ENCODE measurements around the gene NOVA1. TPM values are rescaled to one million over a fixed set of nuclear protein-coding genes. Genes with fewer than 3 reads are reported as not detected.

The NOVA1 gene
- total RNA-seq, 1 donor from 2014 or later: 35.1 TPM

DNA sequence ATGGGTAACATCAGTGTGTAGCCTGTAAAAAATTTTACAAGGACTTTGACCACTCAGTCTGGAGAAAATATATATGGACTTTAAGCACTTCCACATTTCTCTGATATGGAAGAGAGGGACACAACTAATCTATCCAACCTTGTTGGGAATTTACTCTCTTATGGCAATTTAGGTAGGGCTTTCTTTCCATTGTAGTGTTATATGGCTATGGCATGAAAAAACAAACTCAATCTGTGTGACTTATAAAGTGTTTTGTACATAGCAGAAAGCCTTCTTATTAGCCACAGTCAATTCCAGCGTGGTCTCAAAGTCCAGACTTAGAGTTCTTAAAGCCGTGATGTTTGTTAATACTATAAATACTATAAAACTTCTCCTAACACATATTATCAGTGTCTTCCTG is 98.3 kb downstream of the NOVA1 start:
- Histone ChIP-seq H3K27me3 (no peaks in the 10 kb centered on the region), H3K36me3 (no peaks in the 10 kb centered on the region), H3K4me3 (no peak overlapping the region), H3K27ac (no peak overlapping the region), H3K9me3 (no peaks in the 10 kb centered on the region), H3K4me1 (no peaks in the 10 kb centered on the region)
- intact Hi-C loops (cut with DNase I): no loop called here
- TF ChIP-seq, protein P1, sequence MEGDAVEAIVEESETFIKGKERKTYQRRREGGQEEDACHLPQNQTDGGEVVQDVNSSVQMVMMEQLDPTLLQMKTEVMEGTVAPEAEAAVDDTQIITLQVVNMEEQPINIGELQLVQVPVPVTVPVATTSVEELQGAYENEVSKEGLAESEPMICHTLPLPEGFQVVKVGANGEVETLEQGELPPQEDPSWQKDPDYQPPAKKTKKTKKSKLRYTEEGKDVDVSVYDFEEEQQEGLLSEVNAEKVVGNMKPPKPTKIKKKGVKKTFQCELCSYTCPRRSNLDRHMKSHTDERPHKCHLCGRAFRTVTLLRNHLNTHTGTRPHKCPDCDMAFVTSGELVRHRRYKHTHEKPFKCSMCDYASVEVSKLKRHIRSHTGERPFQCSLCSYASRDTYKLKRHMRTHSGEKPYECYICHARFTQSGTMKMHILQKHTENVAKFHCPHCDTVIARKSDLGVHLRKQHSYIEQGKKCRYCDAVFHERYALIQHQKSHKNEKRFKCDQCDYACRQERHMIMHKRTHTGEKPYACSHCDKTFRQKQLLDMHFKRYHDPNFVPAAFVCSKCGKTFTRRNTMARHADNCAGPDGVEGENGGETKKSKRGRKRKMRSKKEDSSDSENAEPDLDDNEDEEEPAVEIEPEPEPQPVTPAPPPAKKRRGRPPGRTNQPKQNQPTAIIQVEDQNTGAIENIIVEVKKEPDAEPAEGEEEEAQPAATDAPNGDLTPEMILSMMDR (IDR thresholded peaks at IDR 0.05): no peak
- TF ChIP-seq POLR2A (IDR thresholded peaks at IDR 0.05): no peak
- no peak for TF ChIP-seq POLR2AphosphoS5 (IDR thresholded peaks at IDR 0.05; ENCODE audit: insufficient read depth in 1 of 2, low read depth in 1 of 2)
- DNase-seq (ENCODE audit: extremely low spot score in 2 of 2): no peak

DNA sequence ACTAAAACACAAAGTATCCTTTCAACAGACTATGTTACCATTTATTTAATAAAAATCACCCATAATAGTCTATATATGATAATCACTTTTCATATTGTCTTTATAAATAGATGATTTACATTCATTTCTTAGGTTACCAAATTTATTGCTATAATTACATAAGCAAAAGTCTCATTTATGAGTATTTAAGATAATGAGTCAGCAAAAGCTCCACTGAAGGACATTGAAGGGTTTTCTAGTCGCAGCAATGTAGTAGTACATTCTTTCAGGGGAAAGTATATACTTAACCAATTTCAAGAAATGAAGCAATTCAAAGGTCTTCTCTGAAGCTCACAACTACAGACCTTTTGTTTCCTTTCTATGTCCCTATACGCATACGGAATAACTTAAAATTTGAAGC is 110.9 kb downstream of the NOVA1 start:
- DNase-seq (ENCODE audit: extremely low spot score in 2 of 2): no peak
- Histone ChIP-seq H3K9me3 (no peaks in the 10 kb centered on the region), H3K4me3 (no peak overlapping the region), H3K27ac (no peak overlapping the region), H3K36me3 (no peaks in the 10 kb centered on the region), H3K4me1 (no peaks in the 10 kb centered on the region), H3K27me3 (no peaks in the 10 kb centered on the region)
- TF ChIP-seq, protein P1 (IDR thresholded peaks at IDR 0.05): no peak
- TF ChIP-seq POLR2A (IDR thresholded peaks at IDR 0.05) (no peak), POLR2AphosphoS5 (IDR thresholded peaks at IDR 0.05; ENCODE audit: insufficient read depth in 1 of 2, low read depth in 1 of 2) (no peak)
- intact Hi-C loops (cut with DNase I): no loop called here

DNA sequence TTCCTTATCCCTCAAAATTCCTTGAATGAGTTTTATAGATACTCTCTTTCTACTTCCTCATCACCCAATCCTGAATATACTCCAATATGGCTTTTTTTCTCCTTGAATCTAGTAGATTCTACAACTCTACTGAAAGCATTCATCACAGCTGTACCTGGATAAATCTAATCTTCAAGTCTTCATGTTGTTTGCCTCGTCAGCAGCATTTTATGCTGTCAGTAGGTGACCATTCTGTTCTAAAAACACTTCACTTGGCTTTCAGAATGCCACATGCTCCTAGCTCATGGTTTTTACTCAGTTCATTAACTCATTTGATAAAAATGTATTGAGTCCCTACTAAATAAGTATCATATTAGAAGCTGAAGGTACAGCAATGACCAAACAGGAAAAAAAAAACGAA is 113.3 kb downstream of the NOVA1 start:
- TF ChIP-seq, protein P1 (IDR thresholded peaks at IDR 0.05): no peak
- no peak for TF ChIP-seq POLR2AphosphoS5 (IDR thresholded peaks at IDR 0.05; ENCODE audit: insufficient read depth in 1 of 2, low read depth in 1 of 2)
- TF ChIP-seq POLR2A (IDR thresholded peaks at IDR 0.05): no peak
- Histone ChIP-seq H3K4me1 (no peaks in the 10 kb centered on the region), H3K27me3 (no peaks in the 10 kb centered on the region), H3K27ac (no peak overlapping the region), H3K9me3 (no peaks in the 10 kb centered on the region), H3K4me3 (no peak overlapping the region), H3K36me3 (no peaks in the 10 kb centered on the region)
- intact Hi-C loops (cut with DNase I): no loop called here
- DNase-seq (ENCODE audit: extremely low spot score in 2 of 2): no peak

DNA sequence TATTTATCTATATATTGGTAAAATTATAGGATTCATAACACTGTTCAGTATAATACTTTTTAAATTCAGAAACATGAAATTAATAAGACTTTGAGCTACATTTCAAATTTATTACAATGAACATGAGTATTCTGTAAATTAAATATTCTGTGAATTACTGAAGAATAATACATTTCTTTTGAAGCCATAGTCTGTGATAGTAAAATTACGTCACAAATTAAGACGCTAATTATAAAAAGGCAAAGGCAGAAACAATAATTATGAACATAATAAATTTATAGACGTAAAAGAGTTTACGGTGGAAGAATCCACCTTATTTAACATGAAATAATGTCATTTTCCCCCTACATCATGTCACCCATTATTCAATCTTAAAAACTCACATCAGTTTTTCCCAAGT is 118.9 kb downstream of the NOVA1 start:
- intact Hi-C loops (cut with DNase I): no loop called here
- no peaks in the 10 kb centered on the region for H3K9me3 ChIP-seq
- no peak overlapping the region for H3K27ac ChIP-seq
- DNase-seq (ENCODE audit: extremely low spot score in 2 of 2): no peak
- H3K27me3 ChIP-seq: no peaks in the 10 kb centered on the region
- H3K36me3 ChIP-seq: no peaks in the 10 kb centered on the region
- TF ChIP-seq POLR2AphosphoS5 (IDR thresholded peaks at IDR 0.05; ENCODE audit: insufficient read depth in 1 of 2, low read depth in 1 of 2): no peak
- no peaks in the 10 kb centered on the region for H3K4me1 ChIP-seq
- no peak overlapping the region for H3K4me3 ChIP-seq

DNA sequence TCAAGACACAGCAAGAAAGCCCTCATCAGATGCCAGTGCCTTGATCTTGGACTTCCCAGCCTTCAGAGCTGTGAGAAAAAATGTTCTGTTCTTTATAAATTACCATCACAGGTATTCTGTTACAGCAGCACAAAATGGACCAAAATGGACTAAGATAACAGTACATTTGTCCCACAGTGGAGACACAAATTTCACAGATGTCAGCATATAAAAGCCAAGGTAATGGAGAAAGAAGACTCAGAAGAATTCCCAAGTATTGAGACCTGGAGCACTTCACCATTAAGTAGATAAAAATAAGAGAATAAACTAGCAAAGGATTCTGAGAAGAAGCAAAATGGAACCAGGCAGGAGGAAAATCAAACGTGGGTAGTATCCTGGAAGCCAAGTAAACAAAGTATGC is 131.0 kb downstream of the NOVA1 start:
- H3K27ac ChIP-seq: no peak overlapping the region
- no peak overlapping the region for H3K4me3 ChIP-seq
- no peaks in the 10 kb centered on the region for H3K4me1 ChIP-seq
- DNase-seq (ENCODE audit: extremely low spot score in 2 of 2): no peak
- intact Hi-C loops (cut with DNase I): no loop called here
- TF ChIP-seq, protein P1 (IDR thresholded peaks at IDR 0.05): no peak
- no peak for TF ChIP-seq POLR2A (IDR thresholded peaks at IDR 0.05)
- TF ChIP-seq POLR2AphosphoS5 (IDR thresholded peaks at IDR 0.05; ENCODE audit: insufficient read depth in 1 of 2, low read depth in 1 of 2): no peak
- no peaks in the 10 kb centered on the region for H3K27me3 ChIP-seq
- no peaks in the 10 kb centered on the region for H3K9me3 ChIP-seq
- no peaks in the 10 kb centered on the region for H3K36me3 ChIP-seq

- DNase-seq (ENCODE audit: extremely low spot score in 2 of 2): no peak
- H3K4me1 ChIP-seq: no peaks in the 10 kb centered on the region
- no peaks in the 10 kb centered on the region for H3K9me3 ChIP-seq
- TF ChIP-seq POLR2AphosphoS5 (IDR thresholded peaks at IDR 0.05; ENCODE audit: insufficient read depth in 1 of 2, low read depth in 1 of 2) (no peak), POLR2A (IDR thresholded peaks at IDR 0.05) (no peak)
- TF ChIP-seq, protein P1 (IDR thresholded peaks at IDR 0.05): no peak
- no peaks in the 10 kb centered on the region for H3K27me3 ChIP-seq
- no peak overlapping the region for H3K4me3 ChIP-seq
- H3K27ac ChIP-seq: no peak overlapping the region
- H3K36me3 ChIP-seq: no peaks in the 10 kb centered on the region
- intact Hi-C loops (cut with DNase I): no loop called here
These were observed 134.7 kb downstream of the NOVA1 start for GRCh38 chr14:26463136-26463535.

Measured in vagina (tissue), 2 donors.